Activated T-cell treated with anti-CD3 and anti-CD28 coated beads, Interleukin-2, amount 50 U/mL, for 1 hour (primary cell): Measurements from ENCODE around the gene NLGN3.

Experiments
- DNase-seq: peaks from one replicate; pipeline ENCODE4 v3.0.0-alpha.2; 2020

Gene NLGN3

GRCh38 chrX:71216485-71216884 lies 71.8 kb downstream of the NLGN3 start:
- no peak for DNase-seq

- DNase-seq: no peak
These were observed 72.7 kb downstream of the NLGN3 start for GRCh38 chrX:71217298-71217697.
